ENCODE data around the gene RABGAP1.

RABGAP1 gene

GRCh38 chr9:123039617-123040219, 98.9 kb downstream of the RABGAP1 start:
- FAIRE-seq (peak; percentile 41), DNase-seq (ENCODE audit: insufficient read length, low spot score) (no peak)
- TF ChIP-seq POLR2A (IDR thresholded peaks at IDR 0.05; ENCODE audit: low read depth, low read length), result no peak

GRCh38 chr9:123040801-123041200, 100.0 kb downstream of the RABGAP1 start:
- no peak for FAIRE-seq
- no peak for TF ChIP-seq POLR2A (IDR thresholded peaks at IDR 0.05; ENCODE audit: low read depth, low read length)
- DNase-seq (ENCODE audit: insufficient read length, low spot score), result no peak

- FAIRE-seq (no peak), DNase-seq (ENCODE audit: insufficient read length, low spot score) (no peak)
- TF ChIP-seq POLR2A (IDR thresholded peaks at IDR 0.05; ENCODE audit: low read depth, low read length), result no peak
These were observed 100.7 kb downstream of the RABGAP1 start for GRCh38 chr9:123041489-123041888.

- FAIRE-seq (peak; percentile 91), DNase-seq (ENCODE audit: insufficient read length, low spot score) (no peak)
- TF ChIP-seq POLR2A (IDR thresholded peaks at IDR 0.05; ENCODE audit: low read depth, low read length), result no peak
These were observed 102.5 kb downstream of the RABGAP1 start for GRCh38 chr9:123043081-123043939.

- FAIRE-seq (peak; percentile 87), DNase-seq (ENCODE audit: insufficient read length, low spot score) (no peak)
- TF ChIP-seq POLR2A (IDR thresholded peaks at IDR 0.05; ENCODE audit: low read depth, low read length), result no peak
These were observed 103.8 kb downstream of the RABGAP1 start for GRCh38 chr9:123044586-123044985.

- no peak for TF ChIP-seq POLR2A (IDR thresholded peaks at IDR 0.05; ENCODE audit: low read depth, low read length)
- DNase-seq (ENCODE audit: insufficient read length, low spot score) (no peak), FAIRE-seq (peak; percentile 84)
These were observed 105.8 kb downstream of the RABGAP1 start for GRCh38 chr9:123046406-123047195.

GRCh38 chr9:123048748-123049147, 107.9 kb downstream of the RABGAP1 start:
- no peak for DNase-seq (ENCODE audit: insufficient read length, low spot score)
- no peak for FAIRE-seq
- no peak for TF ChIP-seq POLR2A (IDR thresholded peaks at IDR 0.05; ENCODE audit: low read depth, low read length)

- FAIRE-seq (peak; percentile 99), DNase-seq (ENCODE audit: insufficient read length, low spot score) (no peak)
- TF ChIP-seq POLR2A (IDR thresholded peaks at IDR 0.05; ENCODE audit: low read depth, low read length), result no peak
These were observed 108.9 kb downstream of the RABGAP1 start for GRCh38 chr9:123049589-123050222.

- no peak for FAIRE-seq
These were observed 112.2 kb downstream of the RABGAP1 start for GRCh38 chr9:123053046-123053445.

GRCh38 chr9:123053711-123054110, 112.9 kb downstream of the RABGAP1 start:
- FAIRE-seq (peak; percentile 89), DNase-seq (ENCODE audit: insufficient read length, low spot score) (no peak)
- TF ChIP-seq POLR2A (IDR thresholded peaks at IDR 0.05; ENCODE audit: low read depth, low read length), result no peak

More at GRCh38 chr9:123053046-123053445, 112.2 kb downstream of the RABGAP1 start:
- no peak for DNase-seq (ENCODE audit: insufficient read length, low spot score)
- no peak for TF ChIP-seq POLR2A (IDR thresholded peaks at IDR 0.05; ENCODE audit: low read depth, low read length)

GRCh38 chr9:123058834-123059233, 118.0 kb downstream of the RABGAP1 start:
- DNase-seq (ENCODE audit: insufficient read length, low spot score) (peak; percentile 46), FAIRE-seq (peak; percentile 94)
- no peak for TF ChIP-seq POLR2A (IDR thresholded peaks at IDR 0.05; ENCODE audit: low read depth, low read length)

GRCh38 chr9:123059472-123060220, 118.8 kb downstream of the RABGAP1 start:
- DNase-seq (ENCODE audit: insufficient read length, low spot score), result no peak
- peak; percentile 69 for FAIRE-seq
- TF ChIP-seq POLR2A (IDR thresholded peaks at IDR 0.05; ENCODE audit: low read depth, low read length), result no peak

- no peak for DNase-seq (ENCODE audit: insufficient read length, low spot score)
- no peak for TF ChIP-seq POLR2A (IDR thresholded peaks at IDR 0.05; ENCODE audit: low read depth, low read length)
- no peak for FAIRE-seq
These were observed 120.4 kb downstream of the RABGAP1 start for GRCh38 chr9:123061216-123061615.

Measured in H54 (cell line).